ENCODE data around the gene DIPK1B. TPM values are rescaled to one million over a fixed set of nuclear protein-coding genes. Genes with fewer than 3 reads are reported as not detected.
A peak's percentile ranks its signal among the peaks of the same experiment; 100 is the strongest.

DIPK1B gene
- total and polyA plus RNA-seq, 10 of the 15 experiments (the other 5 are each of a cell fraction or from before 2014, with no cell fraction given) = 0.08 to 0.28 (median 0.13) TPM; not detected in 3

DNA sequence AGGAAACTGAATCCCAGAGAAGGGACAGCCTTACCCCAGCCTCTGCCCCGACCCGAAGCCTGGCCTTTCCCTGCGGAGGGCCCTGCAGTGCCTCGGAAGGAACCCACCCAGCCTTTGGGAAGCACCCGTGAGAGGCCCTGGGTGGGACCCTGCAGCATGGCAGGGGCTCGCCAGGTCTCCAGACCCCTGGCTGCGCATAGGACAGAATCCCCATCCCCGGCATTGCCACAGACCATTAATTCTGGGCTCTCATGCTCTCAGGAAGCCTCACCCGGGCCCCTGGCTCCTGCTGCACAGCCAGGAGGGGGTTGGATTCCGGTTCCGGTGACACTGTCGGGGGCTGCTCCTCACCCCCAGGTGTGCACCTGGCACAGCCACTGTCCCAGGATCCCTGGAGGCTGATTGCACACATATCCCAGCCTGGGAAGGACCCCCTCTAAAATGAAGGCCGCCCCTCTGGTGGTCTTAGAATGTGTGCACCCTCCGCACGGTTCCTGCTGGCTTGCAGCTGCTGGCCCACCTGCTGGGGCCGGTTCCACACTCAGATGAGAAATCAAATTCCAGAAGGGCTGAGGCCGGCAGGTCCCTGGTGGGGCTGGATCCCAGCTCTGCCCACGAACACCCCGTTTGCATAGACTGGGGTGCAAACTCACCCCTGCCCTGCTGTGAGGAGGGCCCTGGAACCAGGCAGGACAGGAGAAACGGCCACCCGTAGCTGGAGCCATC is 45.0 kb upstream of the DIPK1B start (continued):
- TF ChIP-seq, protein P1, sequence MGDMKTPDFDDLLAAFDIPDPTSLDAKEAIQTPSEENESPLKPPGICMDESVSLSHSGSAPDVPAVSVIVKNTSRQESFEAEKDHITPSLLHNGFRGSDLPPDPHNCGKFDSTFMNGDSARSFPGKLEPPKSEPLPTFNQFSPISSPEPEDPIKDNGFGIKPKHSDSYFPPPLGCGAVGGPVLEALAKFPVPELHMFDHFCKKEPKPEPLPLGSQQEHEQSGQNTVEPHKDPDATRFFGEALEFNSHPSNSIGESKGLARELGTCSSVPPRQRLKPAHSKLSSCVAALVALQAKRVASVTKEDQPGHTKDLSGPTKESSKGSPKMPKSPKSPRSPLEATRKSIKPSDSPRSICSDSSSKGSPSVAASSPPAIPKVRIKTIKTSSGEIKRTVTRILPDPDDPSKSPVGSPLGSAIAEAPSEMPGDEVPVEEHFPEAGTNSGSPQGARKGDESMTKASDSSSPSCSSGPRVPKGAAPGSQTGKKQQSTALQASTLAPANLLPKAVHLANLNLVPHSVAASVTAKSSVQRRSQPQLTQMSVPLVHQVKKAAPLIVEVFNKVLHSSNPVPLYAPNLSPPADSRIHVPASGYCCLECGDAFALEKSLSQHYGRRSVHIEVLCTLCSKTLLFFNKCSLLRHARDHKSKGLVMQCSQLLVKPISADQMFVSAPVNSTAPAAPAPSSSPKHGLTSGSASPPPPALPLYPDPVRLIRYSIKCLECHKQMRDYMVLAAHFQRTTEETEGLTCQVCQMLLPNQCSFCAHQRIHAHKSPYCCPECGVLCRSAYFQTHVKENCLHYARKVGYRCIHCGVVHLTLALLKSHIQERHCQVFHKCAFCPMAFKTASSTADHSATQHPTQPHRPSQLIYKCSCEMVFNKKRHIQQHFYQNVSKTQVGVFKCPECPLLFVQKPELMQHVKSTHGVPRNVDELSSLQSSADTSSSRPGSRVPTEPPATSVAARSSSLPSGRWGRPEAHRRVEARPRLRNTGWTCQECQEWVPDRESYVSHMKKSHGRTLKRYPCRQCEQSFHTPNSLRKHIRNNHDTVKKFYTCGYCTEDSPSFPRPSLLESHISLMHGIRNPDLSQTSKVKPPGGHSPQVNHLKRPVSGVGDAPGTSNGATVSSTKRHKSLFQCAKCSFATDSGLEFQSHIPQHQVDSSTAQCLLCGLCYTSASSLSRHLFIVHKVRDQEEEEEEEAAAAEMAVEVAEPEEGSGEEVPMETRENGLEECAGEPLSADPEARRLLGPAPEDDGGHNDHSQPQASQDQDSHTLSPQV (IDR thresholded peaks at IDR 0.05) = no peak
- no peak for TF ChIP-seq MYB (IDR thresholded peaks at IDR 0.05; ENCODE audit: borderline replicate concordance, low read depth, low read length)

DNA sequence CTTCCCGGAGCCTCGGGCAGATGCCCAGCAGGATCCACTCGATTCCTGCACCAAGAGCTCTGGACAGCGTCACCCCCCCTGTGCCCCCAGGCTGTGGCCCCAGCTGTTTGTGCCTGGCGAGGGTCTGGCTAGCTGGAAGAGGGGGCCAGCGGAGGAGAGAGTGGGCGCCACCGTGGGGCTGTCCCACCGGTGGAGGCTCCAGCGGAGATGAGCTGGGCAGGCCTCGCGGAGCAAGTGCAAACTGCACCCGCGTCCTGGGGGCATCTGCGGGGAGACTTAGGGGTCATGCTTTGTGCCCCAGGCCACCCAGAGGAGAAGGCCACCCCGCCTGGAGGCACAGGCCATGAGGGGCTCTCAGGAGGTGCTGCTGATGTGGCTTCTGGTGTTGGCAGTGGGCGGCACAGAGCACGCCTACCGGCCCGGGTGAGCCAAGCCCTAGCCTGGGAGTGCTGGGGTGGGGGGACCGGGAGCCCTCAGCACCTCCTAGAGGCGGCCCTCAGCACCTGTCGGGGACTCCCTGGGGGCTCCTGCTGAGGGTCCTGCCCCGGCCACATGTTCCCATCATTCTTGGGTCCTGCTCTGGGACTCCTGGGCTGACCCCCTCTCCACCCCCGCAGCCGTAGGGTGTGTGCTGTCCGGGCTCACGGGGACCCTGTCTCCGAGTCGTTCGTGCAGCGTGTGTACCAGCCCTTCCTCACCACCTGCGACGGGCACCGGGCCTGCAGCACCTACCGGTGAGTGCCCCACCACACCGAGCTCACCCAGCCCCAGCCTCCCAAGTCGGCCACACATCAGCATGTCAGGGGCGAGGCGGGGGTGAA is 44.2 kb upstream of the DIPK1B start:
- 17% methylated on average over 40 of the region's 40 CpGs for WGBS (ENCODE audit: insufficient coverage, insufficient replicate concordance, low lambda C conversion rate, missing lambda C conversion rate)
- H3K4me1 ChIP-seq (ENCODE audit: control insufficient read depth, insufficient read depth, low read length) = no peaks in the 10 kb centered on the region
- DNase-seq (ENCODE audit: low read depth, low spot score) = no peak
- BruUV-seq (replicated peaks) = no TSS peak
- peak; percentile 39 for ATAC-seq
- no peaks in the 10 kb centered on the region for H3K79me2 ChIP-seq (ENCODE audit: control insufficient read depth, insufficient read depth, low read length)
- H3K27me3 ChIP-seq (replicated peaks in 1 of 2; ENCODE audit: control insufficient read depth in 2 of 2, insufficient read depth in 2 of 2, low read length in 1 of 2) = peaks cover 4% of the 10 kb centered on the region in 2 experiments; a peak in 3 of 4 replicates
- H3K36me3 ChIP-seq (ENCODE audit: control insufficient read depth in 2 of 2, insufficient read depth in 2 of 2, low read length in 1 of 2) = no peaks in the 10 kb centered on the region
- ChIA-PET CTCF (no interaction called here), SMC1A (ENCODE audit: uncharacterized antibody, unreplicated experiment) (no interaction called here), POLR2A (no interaction called here), RAD21 (ENCODE audit: unreplicated experiment) (no interaction called here)
- intact Hi-C loops (cut with micrococcal nuclease; ENCODE audit: unreplicated experiment) = no loop called here
- no peaks in the 10 kb centered on the region for H4K20me1 ChIP-seq (ENCODE audit: control insufficient read depth, insufficient read depth)
- H3K27ac ChIP-seq (ENCODE audit: control insufficient read depth, insufficient read depth) = no peak overlapping the region
- H2AFZ ChIP-seq (ENCODE audit: control insufficient read depth, low read depth, low read length) = no peak overlapping the region
- H3K4me3 ChIP-seq = no peak overlapping the region
- in situ Hi-C loops (cut with MboI) = no loop called here
- H3K9ac ChIP-seq (ENCODE audit: control insufficient read depth, insufficient read depth, low read length) = no peak overlapping the region
- H3K4me2 ChIP-seq (ENCODE audit: control insufficient read depth, insufficient read depth) = no peak overlapping the region
- no peak for FAIRE-seq
- H3K9me3 ChIP-seq (replicated peaks; ENCODE audit: control insufficient read depth, insufficient read depth, low read length) = no peaks in the 10 kb centered on the region
- TF ChIP-seq, protein P2, sequence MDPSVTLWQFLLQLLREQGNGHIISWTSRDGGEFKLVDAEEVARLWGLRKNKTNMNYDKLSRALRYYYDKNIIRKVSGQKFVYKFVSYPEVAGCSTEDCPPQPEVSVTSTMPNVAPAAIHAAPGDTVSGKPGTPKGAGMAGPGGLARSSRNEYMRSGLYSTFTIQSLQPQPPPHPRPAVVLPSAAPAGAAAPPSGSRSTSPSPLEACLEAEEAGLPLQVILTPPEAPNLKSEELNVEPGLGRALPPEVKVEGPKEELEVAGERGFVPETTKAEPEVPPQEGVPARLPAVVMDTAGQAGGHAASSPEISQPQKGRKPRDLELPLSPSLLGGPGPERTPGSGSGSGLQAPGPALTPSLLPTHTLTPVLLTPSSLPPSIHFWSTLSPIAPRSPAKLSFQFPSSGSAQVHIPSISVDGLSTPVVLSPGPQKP (IDR thresholded peaks at IDR 0.05; ENCODE audit: low read depth, low read length) = no peak
- TF ChIP-seq EZH2 (IDR thresholded peaks at IDR 0.05; ENCODE audit: borderline replicate concordance, control insufficient read depth, low read depth, low read length) (no peak), KLF5 (IDR thresholded peaks at IDR 0.05; ENCODE audit: partially characterized antibody) (no peak), SUPT20H (IDR thresholded peaks at IDR 0.05; ENCODE audit: borderline replicate concordance, control insufficient read depth, low read depth, low read length) (no peak), RFX5 (IDR thresholded peaks at IDR 0.05; ENCODE audit: low read depth, low read length) (no peak), RBBP5 (conservative IDR thresholded peaks at IDR 0.05) (no peak), NBN (IDR thresholded peaks at IDR 0.05) (no peak), TCF12 (IDR thresholded peaks at IDR 0.05; ENCODE audit: low read depth, low read length) (no peak), HDAC6 (IDR thresholded peaks at IDR 0.05; ENCODE audit: unreplicated experiment) (no peak), BCL11A (IDR thresholded peaks at IDR 0.05; ENCODE audit: low read depth, low read length) (no peak)
- TF ChIP-seq, protein P3, sequence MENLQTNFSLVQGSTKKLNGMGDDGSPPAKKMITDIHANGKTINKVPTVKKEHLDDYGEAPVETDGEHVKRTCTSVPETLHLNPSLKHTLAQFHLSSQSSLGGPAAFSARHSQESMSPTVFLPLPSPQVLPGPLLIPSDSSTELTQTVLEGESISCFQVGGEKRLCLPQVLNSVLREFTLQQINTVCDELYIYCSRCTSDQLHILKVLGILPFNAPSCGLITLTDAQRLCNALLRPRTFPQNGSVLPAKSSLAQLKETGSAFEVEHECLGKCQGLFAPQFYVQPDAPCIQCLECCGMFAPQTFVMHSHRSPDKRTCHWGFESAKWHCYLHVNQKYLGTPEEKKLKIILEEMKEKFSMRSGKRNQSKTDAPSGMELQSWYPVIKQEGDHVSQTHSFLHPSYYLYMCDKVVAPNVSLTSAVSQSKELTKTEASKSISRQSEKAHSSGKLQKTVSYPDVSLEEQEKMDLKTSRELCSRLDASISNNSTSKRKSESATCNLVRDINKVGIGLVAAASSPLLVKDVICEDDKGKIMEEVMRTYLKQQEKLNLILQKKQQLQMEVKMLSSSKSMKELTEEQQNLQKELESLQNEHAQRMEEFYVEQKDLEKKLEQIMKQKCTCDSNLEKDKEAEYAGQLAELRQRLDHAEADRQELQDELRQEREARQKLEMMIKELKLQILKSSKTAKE (IDR thresholded peaks at IDR 0.05; ENCODE audit: low read depth, poor library complexity, severe bottlenecking) = no peak

Data from GM12878 (cell line).